ENCODE data around the gene MAP2. TPM values are rescaled to one million over a fixed set of nuclear protein-coding genes. Genes with fewer than 3 reads are reported as not detected.

The MAP2 gene
- total and polyA plus RNA-seq, 11 donors = 3.2 to 19.3 (median 8.9) TPM

- Histone ChIP-seq H3K27me3 (no peaks in the 10 kb centered on the region), H3K27ac (peak overlapping the region; percentile 34 to 85 (median 70)), H3K4me3 (peak overlapping the region in 10 of 12 donors; percentile 10 to 46 (median 34)), H3K4me1 (peaks cover 0 to 30% (median 13%) of the 10 kb centered on the region in 12 donors), H3K9me3 (no peaks in the 10 kb centered on the region), H3K36me3 (no peaks in the 10 kb centered on the region)
- WGBS, 4 donors = 1 to 5% (median 4%) methylated on average over 1 of the region's 1 CpG
- intact Hi-C loops (cut with DNase I) = no loop called here
- DNase-seq (no peak), ATAC-seq (peak in 3 of 4 donors; percentile 66 to 78 (median 73))
- no peak for TF ChIP-seq CTCF (IDR thresholded peaks at IDR 0.05)
Measured at GRCh38 chr2:209526561-209526960, 102.7 kb downstream of the MAP2 start.

- Histone ChIP-seq H3K27me3 (no peaks in the 10 kb centered on the region), H3K36me3 (no peaks in the 10 kb centered on the region), H3K4me1 (peaks cover 0 to 30% (median 13%) of the 10 kb centered on the region in 12 donors), H3K9me3 (no peaks in the 10 kb centered on the region), H3K4me3 (no peak overlapping the region), H3K27ac (no peak overlapping the region)
- ATAC-seq (no peak), DNase-seq (no peak)
- intact Hi-C loops (cut with DNase I) = no loop called here
- WGBS, 4 donors = 72 to 95% (median 75%) methylated on average over 3 of the region's 3 CpGs
- TF ChIP-seq CTCF (IDR thresholded peaks at IDR 0.05) (no peak), POLR2A (IDR thresholded peaks at IDR 0.05) (no peak)
Measured at GRCh38 chr2:209529579-209529978, 105.7 kb downstream of the MAP2 start.

GRCh38 chr2:209532321-209532720 lies 108.5 kb downstream of the MAP2 start:
- H3K4me1 ChIP-seq = peaks cover 0 to 10% (median 0%) of the 10 kb centered on the region in 12 donors
- intact Hi-C loops (cut with DNase I) = no loop called here
- TF ChIP-seq POLR2A (IDR thresholded peaks at IDR 0.05) (no peak), CTCF (IDR thresholded peaks at IDR 0.05) (no peak)
- H3K36me3 ChIP-seq = no peaks in the 10 kb centered on the region
- WGBS, 4 donors = 64 to 82% (median 74%) methylated on average over 2 of the region's 2 CpGs
- ATAC-seq = peak in 1 of 4 donors; percentile 39
- H3K9me3 ChIP-seq = no peaks in the 10 kb centered on the region
- no peaks in the 10 kb centered on the region for H3K27me3 ChIP-seq
- DNase-seq = no peak
- H3K27ac ChIP-seq = no peak overlapping the region
- H3K4me3 ChIP-seq = no peak overlapping the region

- TF ChIP-seq CTCF (IDR thresholded peaks at IDR 0.05) (no peak), POLR2A (IDR thresholded peaks at IDR 0.05) (no peak)
- Histone ChIP-seq H3K9me3 (no peaks in the 10 kb centered on the region), H3K36me3 (no peaks in the 10 kb centered on the region), H3K27me3 (no peaks in the 10 kb centered on the region), H3K27ac (no peak overlapping the region), H3K4me1 (peaks cover 0 to 9% (median 0%) of the 10 kb centered on the region in 12 donors), H3K4me3 (no peak overlapping the region)
- intact Hi-C loops (cut with DNase I) = no loop called here
- ATAC-seq = no peak
- DNase-seq = no peak
- WGBS, 4 donors = 89 to 93% (median 91%) methylated on average over 3 of the region's 3 CpGs
Measured at GRCh38 chr2:209533391-209533790, 109.5 kb downstream of the MAP2 start.

All from heart left ventricle (tissue), 16 donors.